Measurements from ENCODE around the gene KRT78. TPM values are rescaled to one million over a fixed set of nuclear protein-coding genes. Genes with fewer than 3 reads are reported as not detected.

KRT78 gene
- total and polyA plus RNA-seq, 2 donors (not counting 1 experiment from before 2014, with no cell fraction given), result not detected

GRCh38 chr12:52862023-52862422, 13.2 kb upstream of the KRT78 start:
- no peak overlapping the region for H3K27ac Mint-ChIP-seq
- H3K27me3 Mint-ChIP-seq, result peaks cover 13% of the 10 kb centered on the region
- Histone ChIP-seq H3K9me3 (ENCODE audit: control extremely low read depth in 1 of 3, control insufficient read depth in 2 of 3, insufficient read depth in 1 of 3, low read length in 2 of 3) (no peaks in the 10 kb centered on the region), H3K4me1 (ENCODE audit: control insufficient read depth in 2 of 2, insufficient read depth in 2 of 2, low read length in 2 of 2) (peaks cover under 1 to 1% of the 10 kb centered on the region in 2 donors), H2AFZ (ENCODE audit: insufficient read depth, low read depth, low read length, poor library complexity, severe bottlenecking) (no peak overlapping the region), H3K27me3 (replicated peaks in 1 of 4; ENCODE audit: control extremely low read depth in 1 of 4, control insufficient read depth in 3 of 4, insufficient read depth in 4 of 4, low read length in 3 of 4) (no peaks in the 10 kb centered on the region), H3K27ac (ENCODE audit: low read length in 2 of 2) (no peak overlapping the region), H3K9ac (ENCODE audit: low read length) (no peak overlapping the region), H3K4me2 (replicated peaks; ENCODE audit: low read depth, low read length, poor library complexity, severe bottlenecking) (no peak overlapping the region), H3K36me3 (replicated peaks in 1 of 2; ENCODE audit: control extremely low read depth in 1 of 2, control insufficient read depth in 1 of 2, extremely low read depth in 1 of 2, insufficient read depth in 2 of 2, low read length in 1 of 2) (no peaks in the 10 kb centered on the region), H4K20me1 (ENCODE audit: control insufficient read depth, insufficient read depth, low read length, poor library complexity, severe bottlenecking) (no peaks in the 10 kb centered on the region), H3K79me2 (ENCODE audit: control insufficient read depth, insufficient read depth, low read length) (no peaks in the 10 kb centered on the region), H3K4me3 (ENCODE audit: control extremely low read depth in 1 of 5, extremely low read depth in 1 of 5, insufficient read depth in 1 of 5, low read depth in 2 of 5, low read length in 4 of 5) (no peak overlapping the region)
- 82% methylated on average over 1 of the region's 2 CpGs for WGBS (ENCODE audit: insufficient coverage)
- CTCF ChIA-PET, result no interaction called here
- peaks cover 2% of the 10 kb centered on the region for H3K4me1 Mint-ChIP-seq
- TF ChIP-seq EZH2 (IDR thresholded peaks at IDR 0.05; ENCODE audit: borderline replicate concordance, insufficient read depth, low read depth, low read length, poor library complexity, severe bottlenecking) (no peak), CTCF (IDR thresholded peaks at IDR 0.05) (no peak)
- POLR2A ChIA-PET, result no interaction called here
- no peaks in the 10 kb centered on the region for H3K9me3 Mint-ChIP-seq (ENCODE audit: insufficient read depth)
- no peak overlapping the region for H3K4me3 Mint-ChIP-seq
- ATAC-seq (ENCODE audit: low read depth) (no peak), DNase-seq (no peak)
- intact Hi-C loops (cut with micrococcal nuclease), result no loop called here

- WGBS (ENCODE audit: insufficient coverage), result 98% methylated on average over 7 of the region's 7 CpGs
- Histone ChIP-seq H3K79me2 (ENCODE audit: control insufficient read depth, insufficient read depth, low read length) (no peaks in the 10 kb centered on the region), H3K36me3 (replicated peaks in 1 of 2; ENCODE audit: control extremely low read depth in 1 of 2, control insufficient read depth in 1 of 2, extremely low read depth in 1 of 2, insufficient read depth in 2 of 2, low read length in 1 of 2) (no peaks in the 10 kb centered on the region), H2AFZ (ENCODE audit: insufficient read depth, low read depth, low read length, poor library complexity, severe bottlenecking) (no peak overlapping the region), H3K4me2 (replicated peaks; ENCODE audit: low read depth, low read length, poor library complexity, severe bottlenecking) (no peak overlapping the region), H3K4me1 (ENCODE audit: control insufficient read depth in 2 of 2, insufficient read depth in 2 of 2, low read length in 2 of 2) (no peaks in the 10 kb centered on the region), H3K9me3 (ENCODE audit: control extremely low read depth in 1 of 3, control insufficient read depth in 2 of 3, insufficient read depth in 1 of 3, low read length in 2 of 3) (no peaks in the 10 kb centered on the region), H3K4me3 (ENCODE audit: control extremely low read depth in 1 of 5, extremely low read depth in 1 of 5, insufficient read depth in 1 of 5, low read depth in 2 of 5, low read length in 4 of 5) (no peak overlapping the region), H3K27me3 (replicated peaks in 1 of 4; ENCODE audit: control extremely low read depth in 1 of 4, control insufficient read depth in 3 of 4, insufficient read depth in 4 of 4, low read length in 3 of 4) (peaks cover 0 to 2% (median 0%) of the 10 kb centered on the region in 4 experiments), H3K9ac (ENCODE audit: low read length) (no peak overlapping the region), H3K27ac (ENCODE audit: low read length in 2 of 2) (no peak overlapping the region), H4K20me1 (ENCODE audit: control insufficient read depth, insufficient read depth, low read length, poor library complexity, severe bottlenecking) (no peaks in the 10 kb centered on the region)
- TF ChIP-seq CTCF (IDR thresholded peaks at IDR 0.05) (no peak), EZH2 (IDR thresholded peaks at IDR 0.05; ENCODE audit: borderline replicate concordance, insufficient read depth, low read depth, low read length, poor library complexity, severe bottlenecking) (no peak)
- ChIA-PET CTCF (no interaction called here), POLR2A (no interaction called here)
- peaks cover 18% of the 10 kb centered on the region for H3K27me3 Mint-ChIP-seq
- no peak overlapping the region for H3K4me3 Mint-ChIP-seq
- DNase-seq, result no peak
- H3K9me3 Mint-ChIP-seq (ENCODE audit: insufficient read depth), result no peaks in the 10 kb centered on the region
- no peaks in the 10 kb centered on the region for H3K4me1 Mint-ChIP-seq
- no peak overlapping the region for H3K27ac Mint-ChIP-seq
- intact Hi-C loops (cut with micrococcal nuclease), result no loop called here
- ATAC-seq (ENCODE audit: low read depth), result no peak
These were observed 12.7 kb upstream of the KRT78 start for GRCh38 chr12:52861511-52861910.
